Activated T-cell treated with anti-CD3 and anti-CD28 coated beads, Interleukin-2, amount 50 U/mL, for 24 hours (primary cell): ENCODE measurements around the gene CNTF.

Experiments
- DNase-seq: peaks from one replicate; pipeline ENCODE4 v3.0.0-alpha.2; 2020
- H3K27ac Mint-ChIP-seq: 2 replicates; pipeline ENCODE4 v1.8.0; 2020; ENCODE audit warnings: mild to moderate bottlenecking, mixed read lengths
- H3K27me3 Mint-ChIP-seq: 2 replicates; pipeline ENCODE4 v1.8.0; 2020; ENCODE audit warnings: mixed read lengths
- H3K36me3 Mint-ChIP-seq: 2 replicates; pipeline ENCODE4 v1.8.0; 2020; ENCODE audit warnings: low read depth, mixed read lengths
- H3K4me1 Mint-ChIP-seq: 2 replicates; pipeline ENCODE4 v1.8.0; 2020; ENCODE audit warnings: low read depth, mixed read lengths
- H3K4me3 Mint-ChIP-seq: 2 replicates; pipeline ENCODE4 v1.8.0; 2020; ENCODE audit warnings: mild to moderate bottlenecking, moderate library complexity, mixed read lengths
- H3K9me3 Mint-ChIP-seq: 2 replicates; pipeline ENCODE4 v1.8.0; 2020; ENCODE audit warnings: mixed read lengths

Gene CNTF

GRCh38 chr11:58645854-58646253 lies 23.4 kb downstream of the CNTF start:
- H3K36me3 Mint-ChIP-seq = peaks cover 5% of the 10 kb centered on the region
- no peak for DNase-seq
- no peaks in the 10 kb centered on the region for H3K27me3 Mint-ChIP-seq
- H3K4me3 Mint-ChIP-seq = no peak overlapping the region
- no peak overlapping the region for H3K27ac Mint-ChIP-seq
- H3K9me3 Mint-ChIP-seq = peaks cover 11% of the 10 kb centered on the region
- H3K4me1 Mint-ChIP-seq = peaks cover 9% of the 10 kb centered on the region

- DNase-seq = no peak
- Mint-ChIP-seq H3K4me3 (no peak overlapping the region), H3K27ac (no peak overlapping the region), H3K27me3 (no peaks in the 10 kb centered on the region), H3K9me3 (peaks cover 11% of the 10 kb centered on the region), H3K4me1 (no peaks in the 10 kb centered on the region), H3K36me3 (peaks cover 5% of the 10 kb centered on the region)
Measured at GRCh38 chr11:58647141-58647699, 24.8 kb downstream of the CNTF start.

DNA sequence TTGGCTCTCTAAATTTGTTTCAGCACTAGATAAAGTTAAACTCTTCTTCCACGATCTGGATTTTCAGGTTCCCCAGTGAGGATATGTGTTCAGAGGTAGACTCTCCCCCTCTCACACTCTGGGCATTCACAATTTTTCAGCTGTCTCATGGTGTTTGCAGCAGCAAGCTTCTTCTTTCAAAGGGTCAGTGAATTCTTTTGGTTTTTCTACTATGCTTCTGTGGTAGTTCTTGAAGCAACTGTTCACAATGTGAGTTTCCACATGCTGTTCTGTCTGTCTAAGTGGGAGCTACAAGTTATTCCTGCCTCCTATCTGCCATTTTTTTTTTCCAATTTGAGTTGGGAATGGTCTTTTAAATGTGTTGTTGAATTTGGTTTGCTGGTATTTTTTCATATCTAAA lies 25.4 kb downstream of the CNTF start:
- Mint-ChIP-seq H3K27me3 (no peaks in the 10 kb centered on the region), H3K4me1 (no peaks in the 10 kb centered on the region), H3K36me3 (peaks cover 5% of the 10 kb centered on the region), H3K27ac (no peak overlapping the region), H3K9me3 (peaks cover 11% of the 10 kb centered on the region), H3K4me3 (no peak overlapping the region)
- DNase-seq = no peak

GRCh38 chr11:58649623-58650022 lies 27.2 kb downstream of the CNTF start:
- Mint-ChIP-seq H3K4me3 (no peak overlapping the region), H3K27me3 (no peaks in the 10 kb centered on the region), H3K27ac (no peak overlapping the region), H3K36me3 (peaks cover 5% of the 10 kb centered on the region), H3K9me3 (peaks cover 11% of the 10 kb centered on the region), H3K4me1 (peaks cover 10% of the 10 kb centered on the region)
- no peak for DNase-seq

- Mint-ChIP-seq H3K36me3 (peaks cover 5% of the 10 kb centered on the region), H3K27ac (no peak overlapping the region), H3K27me3 (no peaks in the 10 kb centered on the region), H3K9me3 (peaks cover 8% of the 10 kb centered on the region), H3K4me3 (no peak overlapping the region), H3K4me1 (peaks cover 19% of the 10 kb centered on the region)
- DNase-seq = no peak
Measured at GRCh38 chr11:58650496-58650895, 28.0 kb downstream of the CNTF start.

DNA sequence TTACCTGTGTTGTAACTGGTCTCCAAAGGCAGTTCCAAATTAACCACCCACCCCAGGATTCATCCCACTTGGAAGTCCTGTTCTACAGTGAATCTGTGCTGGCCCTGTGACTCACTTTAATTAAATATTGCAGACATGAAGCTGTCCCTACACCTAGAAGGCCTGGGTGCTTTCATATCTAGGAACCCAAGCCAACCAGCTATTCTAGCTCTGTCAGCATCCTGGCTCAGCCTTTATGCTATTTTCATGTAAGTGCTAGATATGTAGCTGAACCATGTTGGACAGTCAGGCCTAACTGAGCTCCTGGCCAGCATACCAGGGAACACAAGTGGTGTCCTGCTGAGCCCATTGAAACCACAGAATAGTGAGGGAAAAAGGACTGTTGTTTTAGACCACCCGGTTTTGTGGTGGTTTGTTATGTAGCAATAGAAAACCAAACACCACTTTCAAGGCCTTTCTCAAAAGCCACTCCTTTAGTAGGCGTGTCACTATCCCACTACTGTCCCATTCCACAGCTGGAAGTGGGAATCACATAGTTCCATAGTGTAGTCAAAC lies 30.3 kb downstream of the CNTF start:
- Mint-ChIP-seq H3K9me3 (no peaks in the 10 kb centered on the region), H3K27me3 (no peaks in the 10 kb centered on the region), H3K4me1 (peaks cover 19% of the 10 kb centered on the region), H3K4me3 (no peak overlapping the region), H3K27ac (no peak overlapping the region), H3K36me3 (no peaks in the 10 kb centered on the region)
- DNase-seq = no peak

DNA sequence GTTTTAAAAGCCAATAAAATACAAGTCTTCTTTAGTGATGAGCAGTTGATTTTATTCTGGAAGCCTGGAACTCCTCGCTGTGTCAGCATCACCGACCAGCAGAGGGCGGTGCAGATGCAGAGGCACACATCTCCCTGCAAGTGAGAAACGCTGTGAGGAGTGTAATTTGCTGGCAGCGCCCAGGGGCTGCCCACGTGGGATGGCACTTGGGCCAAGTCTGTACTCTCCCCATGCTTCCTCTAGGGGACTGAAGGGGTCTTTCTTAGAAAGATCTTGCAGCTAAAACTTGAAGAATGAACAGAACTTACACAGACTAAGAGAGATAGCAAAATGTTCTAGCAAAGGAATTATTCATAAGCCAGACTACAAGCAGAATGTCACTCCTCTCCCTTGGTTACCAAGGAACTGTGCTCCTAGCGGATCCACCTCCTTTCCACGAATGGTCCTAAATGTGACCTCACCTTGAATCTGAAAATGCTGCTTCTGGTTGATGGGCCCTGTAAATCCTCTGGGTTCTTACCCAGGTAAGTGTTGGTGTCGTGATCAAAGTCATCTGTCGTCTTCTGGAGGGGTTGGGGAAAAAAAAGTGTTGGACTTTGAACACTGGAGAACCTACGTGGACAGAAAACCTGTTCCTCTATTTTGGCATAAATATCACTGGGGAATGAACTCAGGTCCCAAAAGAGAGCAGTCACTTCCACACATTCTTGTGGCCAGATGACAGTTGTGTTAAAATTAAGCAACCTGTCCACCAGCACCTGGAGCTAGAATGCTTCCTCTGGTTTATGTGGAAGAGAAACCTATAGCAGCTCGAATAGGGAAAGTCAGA lies 31.8 kb downstream of the CNTF start:
- H3K9me3 Mint-ChIP-seq = no peaks in the 10 kb centered on the region
- peak overlapping the region; percentile 27 for H3K27ac Mint-ChIP-seq
- peaks cover 19% of the 10 kb centered on the region for H3K4me1 Mint-ChIP-seq
- no peak overlapping the region for H3K4me3 Mint-ChIP-seq
- peak; percentile 85 for DNase-seq
- H3K36me3 Mint-ChIP-seq = no peaks in the 10 kb centered on the region
- H3K27me3 Mint-ChIP-seq = no peaks in the 10 kb centered on the region

DNA sequence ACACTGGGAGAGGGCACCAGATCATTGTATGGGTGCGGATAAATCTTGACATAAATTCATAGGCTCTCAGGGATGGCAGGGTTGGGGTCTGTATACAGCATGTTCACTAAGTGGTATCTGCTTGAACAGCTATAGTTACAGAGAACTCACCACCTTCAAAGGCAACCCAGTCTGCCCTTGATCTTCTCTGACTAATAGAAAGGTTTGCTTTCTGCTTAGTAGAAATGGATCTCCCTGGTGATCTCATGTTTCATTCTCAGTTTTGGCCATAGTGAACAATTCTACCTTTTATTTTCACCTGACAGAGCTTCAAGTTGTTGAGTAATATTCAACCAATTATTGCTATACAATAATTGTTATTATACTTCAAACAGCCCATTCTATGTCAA lies 32.4 kb downstream of the CNTF start:
- Mint-ChIP-seq H3K9me3 (no peaks in the 10 kb centered on the region), H3K27me3 (no peaks in the 10 kb centered on the region), H3K36me3 (no peaks in the 10 kb centered on the region), H3K4me3 (no peak overlapping the region), H3K4me1 (peaks cover 19% of the 10 kb centered on the region), H3K27ac (peak overlapping the region; percentile 27)
- no peak for DNase-seq

- Mint-ChIP-seq H3K36me3 (no peaks in the 10 kb centered on the region), H3K9me3 (no peaks in the 10 kb centered on the region), H3K4me3 (no peak overlapping the region), H3K27ac (no peak overlapping the region), H3K4me1 (peaks cover 19% of the 10 kb centered on the region), H3K27me3 (no peaks in the 10 kb centered on the region)
- DNase-seq = no peak
Measured at GRCh38 chr11:58656348-58656747, 33.9 kb downstream of the CNTF start.

GRCh38 chr11:58658623-58659022 lies 36.2 kb downstream of the CNTF start:
- DNase-seq = no peak
- no peaks in the 10 kb centered on the region for H3K36me3 Mint-ChIP-seq
- peaks cover 9% of the 10 kb centered on the region for H3K27me3 Mint-ChIP-seq
- H3K4me1 Mint-ChIP-seq = peaks cover 19% of the 10 kb centered on the region
- H3K4me3 Mint-ChIP-seq = no peak overlapping the region
- H3K27ac Mint-ChIP-seq = no peak overlapping the region
- no peaks in the 10 kb centered on the region for H3K9me3 Mint-ChIP-seq

DNA sequence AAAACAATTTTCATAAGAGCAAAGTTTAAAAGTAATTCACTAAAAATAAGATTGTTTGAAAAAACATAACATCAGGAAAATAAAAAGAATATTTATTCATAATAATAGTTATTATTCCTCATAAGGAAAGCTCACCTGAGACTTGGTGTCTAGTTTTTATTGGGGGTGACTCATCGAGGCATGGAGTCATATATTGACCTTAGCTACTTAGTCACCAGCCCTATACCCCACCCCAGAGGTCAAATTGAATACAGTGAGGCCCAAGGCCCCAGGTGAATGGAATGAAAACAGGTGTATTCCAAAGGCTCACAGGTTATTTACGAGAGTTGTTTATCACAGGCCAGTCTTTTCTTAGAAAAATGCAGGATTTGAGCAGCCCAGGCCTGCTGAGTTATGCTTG lies 36.9 kb downstream of the CNTF start:
- H3K9me3 Mint-ChIP-seq = no peaks in the 10 kb centered on the region
- H3K4me1 Mint-ChIP-seq = peaks cover 11% of the 10 kb centered on the region
- no peaks in the 10 kb centered on the region for H3K36me3 Mint-ChIP-seq
- H3K27ac Mint-ChIP-seq = no peak overlapping the region
- H3K4me3 Mint-ChIP-seq = no peak overlapping the region
- peaks cover 15% of the 10 kb centered on the region for H3K27me3 Mint-ChIP-seq
- no peak for DNase-seq

- DNase-seq = no peak
- Mint-ChIP-seq H3K36me3 (no peaks in the 10 kb centered on the region), H3K4me3 (no peak overlapping the region), H3K4me1 (peaks cover 4% of the 10 kb centered on the region), H3K27ac (no peak overlapping the region), H3K9me3 (no peaks in the 10 kb centered on the region), H3K27me3 (peaks cover 17% of the 10 kb centered on the region)
Measured at GRCh38 chr11:58659910-58660570, 37.6 kb downstream of the CNTF start.

GRCh38 chr11:58671983-58672633 lies 49.6 kb downstream of the CNTF start:
- no peak for DNase-seq
- Mint-ChIP-seq H3K27me3 (no peaks in the 10 kb centered on the region), H3K36me3 (no peaks in the 10 kb centered on the region), H3K4me1 (no peaks in the 10 kb centered on the region), H3K27ac (no peak overlapping the region), H3K9me3 (no peaks in the 10 kb centered on the region), H3K4me3 (no peak overlapping the region)

- Mint-ChIP-seq H3K36me3 (no peaks in the 10 kb centered on the region), H3K27me3 (no peaks in the 10 kb centered on the region), H3K4me3 (no peak overlapping the region), H3K27ac (no peak overlapping the region), H3K9me3 (no peaks in the 10 kb centered on the region), H3K4me1 (no peaks in the 10 kb centered on the region)
- no peak for DNase-seq
Measured at GRCh38 chr11:58674609-58675008, 52.1 kb downstream of the CNTF start.
